ENCODE measurements around the gene TMEM171.

Gene TMEM171, protein sequence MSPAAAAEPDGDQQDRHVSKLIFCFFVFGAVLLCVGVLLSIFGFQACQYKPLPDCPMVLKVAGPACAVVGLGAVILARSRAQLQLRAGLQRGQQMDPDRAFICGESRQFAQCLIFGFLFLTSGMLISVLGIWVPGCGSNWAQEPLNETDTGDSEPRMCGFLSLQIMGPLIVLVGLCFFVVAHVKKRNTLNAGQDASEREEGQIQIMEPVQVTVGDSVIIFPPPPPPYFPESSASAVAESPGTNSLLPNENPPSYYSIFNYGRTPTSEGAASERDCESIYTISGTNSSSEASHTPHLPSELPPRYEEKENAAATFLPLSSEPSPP

DNA sequence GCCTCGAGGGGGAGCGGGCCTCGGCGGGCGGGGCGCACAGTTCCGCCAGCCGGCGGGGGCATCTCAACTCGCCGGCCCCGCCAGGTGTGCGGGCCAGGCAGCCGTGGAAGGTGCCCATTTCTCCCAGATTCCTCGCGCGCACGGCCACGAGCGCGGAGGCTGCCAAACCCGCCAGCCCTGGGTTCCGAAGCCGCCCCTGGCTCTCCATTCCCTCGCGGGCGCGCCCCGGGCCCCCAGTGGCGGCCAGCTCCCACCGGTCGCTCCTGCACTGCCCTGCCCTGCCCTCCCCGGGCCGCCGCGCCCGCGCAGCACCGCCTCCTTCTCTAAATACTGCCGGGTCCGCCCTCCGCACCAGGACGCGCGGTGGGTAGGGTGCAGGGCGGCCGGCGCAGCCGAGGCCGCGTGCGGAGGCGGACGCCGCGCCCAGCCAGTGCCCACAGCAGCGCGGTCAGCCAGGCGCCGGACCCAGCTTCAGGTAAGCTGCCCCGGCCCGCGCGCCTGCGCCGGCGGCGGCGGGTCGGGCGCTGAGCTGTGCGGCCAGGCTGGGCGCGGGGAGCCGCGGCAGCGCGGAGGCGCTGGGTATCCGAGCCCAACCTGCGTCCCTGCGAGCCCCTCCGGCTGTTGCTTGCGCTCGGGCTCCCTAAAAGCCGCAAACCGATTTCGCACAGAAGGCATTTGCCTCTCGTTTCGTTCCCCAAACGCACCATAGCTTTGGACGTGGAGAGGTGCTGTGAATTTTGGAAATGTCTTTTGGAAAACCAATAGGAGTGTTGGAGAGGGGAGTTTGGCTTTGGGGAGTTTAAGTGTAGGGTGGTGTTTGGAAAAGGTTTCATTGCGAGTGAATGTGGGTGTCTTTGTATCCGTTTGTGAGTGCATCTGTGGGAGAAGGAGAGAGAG is at the start of gene TMEM171:
Gene TMEM171, plus strand, starts transcription at position 354 of the 897 bp plus-strand sequence. CDS start 2,799 bp downstream, outside the sequence.
- in situ Hi-C loops (cut with MboI; ENCODE audit: low sequenced_read_pairs) = no loop called here

DNA sequence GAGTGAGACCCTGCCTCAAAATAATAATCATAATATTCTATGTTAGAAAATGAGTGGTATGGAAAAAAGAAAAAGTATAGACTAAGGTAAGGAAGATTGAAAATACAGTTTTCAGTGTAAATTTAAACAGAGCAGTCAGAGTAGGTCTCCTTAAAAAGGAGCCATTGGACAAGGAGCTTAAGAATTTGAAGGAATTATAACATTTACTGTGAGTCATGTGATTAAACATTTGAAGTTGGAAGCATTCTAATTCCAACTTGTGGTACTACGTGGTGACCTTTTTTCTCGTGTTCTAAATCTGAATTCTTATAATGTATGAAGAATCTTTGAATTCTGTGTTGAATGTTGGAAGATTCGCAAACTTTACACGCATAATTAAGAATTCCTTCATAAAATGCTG is 39.3 kb upstream of the TMEM171 start:
- in situ Hi-C loops (cut with MboI; ENCODE audit: low sequenced_read_pairs) = no loop called here

DNA sequence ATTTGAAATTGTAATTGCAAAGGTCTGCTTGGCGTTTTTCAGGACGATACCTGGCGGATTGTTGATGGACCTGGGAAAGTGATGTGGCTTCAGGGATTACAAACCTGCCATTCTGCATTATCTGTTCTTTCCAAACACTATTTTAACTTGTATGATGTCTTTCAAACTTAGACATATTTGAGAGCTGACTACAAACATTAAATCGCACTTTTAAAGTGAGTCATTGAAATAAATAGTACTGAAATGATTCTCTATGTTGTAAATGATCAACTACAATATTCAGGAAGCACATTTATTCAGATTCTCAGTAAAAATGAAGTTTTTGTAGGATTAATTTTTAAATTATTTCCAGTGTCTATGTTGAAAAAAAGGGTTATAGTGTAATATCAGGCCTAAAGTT is 32.3 kb upstream of the TMEM171 start:
- in situ Hi-C loops (cut with MboI; ENCODE audit: low sequenced_read_pairs) = no loop called here

DNA sequence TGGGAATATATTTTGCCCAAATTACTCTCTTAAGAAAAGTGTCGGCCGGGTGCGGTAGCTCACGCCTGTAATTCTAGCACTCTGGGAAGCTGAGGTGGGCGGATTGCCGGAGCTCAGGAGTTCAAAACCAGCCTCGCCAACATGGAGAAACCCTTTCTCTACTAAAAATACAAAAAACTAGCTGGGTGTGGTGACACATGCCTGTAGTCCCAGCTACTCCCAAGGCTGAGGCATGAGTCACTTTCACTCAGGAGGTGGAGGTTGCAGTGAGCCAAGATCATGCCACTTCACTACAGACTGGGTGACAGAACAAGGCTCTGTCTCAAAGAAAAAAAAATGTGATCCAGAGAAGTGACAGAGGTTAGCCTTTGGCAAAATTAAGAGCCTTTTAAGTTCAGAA is 26.4 kb upstream of the TMEM171 start:
- in situ Hi-C loops (cut with MboI; ENCODE audit: low sequenced_read_pairs) = no loop called here

DNA sequence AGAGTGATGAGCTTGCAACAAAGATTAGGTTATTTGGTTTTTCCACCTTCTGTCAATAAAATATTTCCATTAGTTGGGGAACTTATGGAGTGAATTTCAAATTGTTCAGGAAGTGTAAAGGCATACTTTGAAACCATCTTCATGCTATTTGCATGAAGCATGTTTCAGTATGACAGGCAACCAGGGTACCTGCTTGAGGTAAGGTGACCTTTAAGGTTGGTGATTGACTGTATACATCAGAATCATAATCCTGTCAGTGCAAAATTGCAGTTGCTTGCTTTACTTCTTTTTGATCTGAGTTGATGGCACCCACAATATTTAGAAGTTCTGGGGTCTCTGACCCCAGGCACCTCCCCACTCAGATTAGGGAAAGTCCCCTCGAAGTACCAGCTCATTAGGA is 26.0 kb upstream of the TMEM171 start:
- in situ Hi-C loops (cut with MboI; ENCODE audit: low sequenced_read_pairs) = no loop called here

DNA sequence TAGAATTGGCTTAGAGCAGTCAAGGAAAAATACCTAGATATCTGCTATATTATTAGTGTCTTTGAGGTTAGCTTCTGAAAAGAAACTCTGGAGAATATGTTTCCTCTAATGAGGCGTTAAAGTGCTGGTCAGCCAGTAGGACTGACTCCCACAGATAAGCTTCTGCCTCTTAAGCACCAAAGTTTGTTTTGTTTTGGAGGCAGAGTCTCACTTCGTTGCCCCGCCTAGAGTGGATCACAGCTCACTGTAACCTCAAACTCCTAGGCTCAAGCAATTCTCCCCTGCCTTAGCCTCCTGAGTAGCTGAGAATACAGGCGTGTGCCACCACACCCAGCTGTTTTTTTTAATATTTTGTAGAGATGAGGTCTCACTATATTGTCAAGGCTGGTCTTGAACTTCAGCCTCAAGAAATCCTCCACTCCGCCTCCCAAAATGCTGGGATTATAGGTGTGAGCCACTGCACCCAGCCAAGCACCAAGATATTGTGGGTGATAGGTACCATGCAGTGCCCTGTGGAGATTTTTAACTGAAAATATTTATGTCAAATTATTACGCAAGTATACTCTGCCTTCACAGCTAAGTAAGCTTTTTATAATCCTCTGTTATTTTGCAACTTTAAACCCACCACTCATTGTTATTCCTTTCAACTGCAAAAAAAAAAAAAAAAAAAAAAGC is 24.7 kb upstream of the TMEM171 start:
- in situ Hi-C loops (cut with MboI; ENCODE audit: low sequenced_read_pairs) = no loop called here

DNA sequence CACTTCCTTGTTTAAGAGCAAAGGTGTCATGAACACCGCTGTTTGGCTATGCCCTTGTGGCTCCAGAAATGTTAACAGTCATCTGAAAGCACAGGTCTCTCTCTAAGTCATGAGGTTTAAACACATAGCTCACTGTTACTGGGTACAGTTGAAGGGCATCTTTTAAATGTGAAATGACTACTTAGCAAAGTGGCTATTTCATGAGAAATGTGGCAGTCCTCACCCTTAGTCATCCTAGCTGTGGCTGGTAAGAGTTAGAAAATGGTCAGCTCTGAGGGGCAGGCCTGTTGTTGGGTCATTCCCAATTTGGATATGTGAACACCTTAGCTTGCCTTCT is 24.2 kb upstream of the TMEM171 start:
- in situ Hi-C loops (cut with MboI; ENCODE audit: low sequenced_read_pairs) = no loop called here

DNA sequence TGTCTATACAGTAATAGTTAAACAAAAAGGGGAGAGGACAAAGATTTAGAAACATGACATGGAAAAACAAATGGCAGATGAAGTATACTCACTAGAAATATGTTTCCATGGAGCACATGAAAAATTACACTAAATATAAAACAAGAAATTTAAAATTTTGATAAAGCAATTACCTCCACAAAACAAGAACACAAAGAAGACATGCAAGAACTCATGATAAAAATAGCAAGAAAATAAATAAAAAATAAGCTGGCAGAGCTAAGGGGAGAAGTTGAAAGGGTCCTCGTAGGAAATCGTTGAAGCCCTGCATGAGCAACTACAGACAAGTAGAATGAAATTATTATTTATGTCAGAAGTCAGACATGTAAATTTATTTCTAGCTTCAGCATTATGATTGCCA is 22.6 kb upstream of the TMEM171 start:
- in situ Hi-C loops (cut with MboI; ENCODE audit: low sequenced_read_pairs) = no loop called here

DNA sequence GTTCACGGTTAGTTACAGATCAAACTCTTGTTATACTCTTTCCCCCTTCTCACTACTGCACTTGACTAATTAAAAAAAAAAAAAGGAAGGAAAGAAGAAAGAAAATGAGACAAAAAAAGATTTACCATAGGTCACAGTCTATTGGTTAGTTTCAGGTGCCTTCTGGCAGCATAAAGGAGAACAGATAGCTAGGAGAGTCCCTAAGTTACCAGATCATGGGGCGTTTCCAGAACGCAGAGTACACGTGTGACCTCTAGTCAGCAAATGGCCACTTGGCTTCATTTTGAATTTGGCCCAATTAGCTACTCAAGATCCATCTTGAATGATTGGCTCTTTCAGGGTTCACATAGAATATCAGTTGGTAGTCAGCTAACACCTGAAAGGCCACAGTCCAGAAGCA is 20.3 kb upstream of the TMEM171 start:
- in situ Hi-C loops (cut with MboI; ENCODE audit: low sequenced_read_pairs) = no loop called here

DNA sequence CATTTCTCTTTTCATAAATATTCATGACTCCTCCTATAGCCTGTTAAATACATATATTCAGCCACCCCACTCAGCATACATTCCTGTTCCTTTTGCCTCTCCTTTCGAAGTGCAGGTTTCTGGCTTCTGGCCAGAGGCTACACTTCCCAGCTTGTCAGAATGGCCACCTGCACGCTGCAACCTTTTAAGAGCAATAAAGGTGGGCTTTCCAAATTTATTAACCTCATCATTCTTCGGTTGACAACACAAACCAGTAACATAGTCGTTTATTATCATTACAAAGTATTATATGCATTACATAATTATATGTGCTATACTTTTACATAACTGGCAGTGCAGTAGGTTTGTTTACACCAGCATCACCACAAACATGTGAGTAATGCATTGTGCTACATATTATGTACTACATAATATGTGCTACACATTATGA is 16.5 kb upstream of the TMEM171 start:
- in situ Hi-C loops (cut with MboI; ENCODE audit: low sequenced_read_pairs) = no loop called here

DNA sequence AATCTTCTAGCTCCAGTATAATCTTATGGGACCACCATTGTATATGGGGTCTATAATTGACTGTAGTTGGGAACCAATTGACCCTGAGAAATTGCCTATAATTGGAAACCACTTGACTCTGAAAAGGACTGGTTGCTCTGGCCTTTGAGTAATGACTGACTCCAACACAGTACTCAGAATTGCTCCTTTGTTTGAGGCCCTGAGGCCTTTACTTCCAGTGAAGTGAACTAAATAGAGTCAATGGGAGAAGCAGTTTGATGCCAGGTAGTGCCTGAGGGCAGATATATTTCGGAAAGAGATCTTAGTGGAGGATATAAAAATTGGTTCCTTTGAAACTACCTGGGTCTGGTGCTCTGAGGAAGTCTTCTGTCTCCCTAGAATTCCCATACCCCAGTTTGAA is 16.0 kb upstream of the TMEM171 start:
- in situ Hi-C loops (cut with MboI; ENCODE audit: low sequenced_read_pairs) = no loop called here

DNA sequence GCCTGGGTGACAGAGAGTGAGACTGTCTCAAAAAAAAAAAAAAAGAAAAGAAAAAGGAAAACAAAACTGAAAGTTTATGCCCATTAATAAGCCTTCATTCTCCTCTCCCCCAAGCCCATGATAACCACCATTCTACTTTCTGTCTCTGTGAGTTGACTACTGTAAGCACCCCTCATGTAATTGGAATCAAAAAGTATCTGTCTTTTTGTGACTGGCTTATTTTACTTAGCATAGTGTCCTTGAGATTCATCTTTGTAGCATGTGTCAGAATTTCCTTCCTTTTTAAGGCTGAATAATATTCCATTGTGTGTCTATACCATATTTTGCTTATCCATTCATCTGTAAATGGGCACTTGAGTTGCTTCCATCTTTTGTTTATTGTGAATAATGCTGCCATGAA is 14.0 kb upstream of the TMEM171 start:
- in situ Hi-C loops (cut with MboI; ENCODE audit: low sequenced_read_pairs) = no loop called here

DNA sequence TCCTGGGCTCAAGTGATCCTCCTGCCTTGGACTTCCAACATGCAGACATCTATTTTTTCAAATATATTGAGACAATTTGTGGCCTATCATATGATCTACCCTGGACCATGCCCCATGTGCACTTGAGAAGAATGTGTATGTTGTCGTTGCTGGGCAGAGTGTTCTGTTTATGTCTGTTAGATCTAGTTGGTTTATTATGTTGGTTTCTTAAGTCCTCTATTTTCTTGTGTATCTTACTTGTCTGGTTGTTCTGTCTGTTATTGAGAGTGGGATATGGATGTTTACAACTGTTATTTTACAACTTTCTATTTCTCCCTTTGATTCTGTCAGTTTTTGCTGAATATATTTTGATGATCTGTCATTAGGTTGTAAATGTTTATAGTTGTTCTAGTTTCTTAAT is 10.2 kb upstream of the TMEM171 start:
- in situ Hi-C loops (cut with MboI; ENCODE audit: low sequenced_read_pairs) = no loop called here

DNA sequence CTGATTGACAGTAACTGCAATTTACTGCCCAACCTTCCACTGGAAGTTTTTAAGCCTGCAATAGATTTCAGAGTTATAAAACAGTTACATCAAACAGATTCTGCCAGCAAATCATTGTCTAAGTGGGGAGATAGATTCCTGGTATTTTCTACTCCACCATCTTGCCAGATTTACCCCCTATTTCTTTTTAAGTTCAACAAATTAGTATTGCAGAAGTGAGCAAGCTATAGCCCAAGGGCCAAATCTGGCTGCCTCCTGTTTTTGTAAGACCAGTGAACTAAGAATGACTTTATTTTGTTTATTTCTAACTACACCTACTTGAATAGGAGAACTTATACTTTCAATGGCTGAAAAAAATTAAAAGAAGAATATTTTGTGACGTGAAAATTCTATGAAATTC is 8.8 kb upstream of the TMEM171 start:
- in situ Hi-C loops (cut with MboI; ENCODE audit: low sequenced_read_pairs) = no loop called here

DNA sequence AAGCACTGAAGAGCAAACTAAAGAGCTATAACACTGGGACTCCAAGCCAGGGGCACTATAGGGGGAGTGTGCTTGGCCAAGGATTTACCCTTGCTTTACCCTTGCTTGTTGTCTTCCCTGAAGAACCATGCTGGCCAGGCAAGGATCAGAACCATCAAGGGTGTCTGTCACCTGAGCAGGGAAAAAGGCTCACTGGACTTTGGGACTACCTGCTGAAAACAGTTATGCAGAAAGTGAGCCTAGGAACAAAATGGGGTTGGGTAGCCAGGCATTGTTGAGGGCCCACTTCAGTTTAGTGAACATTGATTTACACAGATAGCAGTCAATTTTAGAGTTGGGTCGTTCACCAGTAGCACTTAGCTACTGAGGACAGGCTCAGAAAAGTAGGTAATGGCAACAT is 8.0 kb upstream of the TMEM171 start:
- in situ Hi-C loops (cut with MboI; ENCODE audit: low sequenced_read_pairs) = no loop called here

DNA sequence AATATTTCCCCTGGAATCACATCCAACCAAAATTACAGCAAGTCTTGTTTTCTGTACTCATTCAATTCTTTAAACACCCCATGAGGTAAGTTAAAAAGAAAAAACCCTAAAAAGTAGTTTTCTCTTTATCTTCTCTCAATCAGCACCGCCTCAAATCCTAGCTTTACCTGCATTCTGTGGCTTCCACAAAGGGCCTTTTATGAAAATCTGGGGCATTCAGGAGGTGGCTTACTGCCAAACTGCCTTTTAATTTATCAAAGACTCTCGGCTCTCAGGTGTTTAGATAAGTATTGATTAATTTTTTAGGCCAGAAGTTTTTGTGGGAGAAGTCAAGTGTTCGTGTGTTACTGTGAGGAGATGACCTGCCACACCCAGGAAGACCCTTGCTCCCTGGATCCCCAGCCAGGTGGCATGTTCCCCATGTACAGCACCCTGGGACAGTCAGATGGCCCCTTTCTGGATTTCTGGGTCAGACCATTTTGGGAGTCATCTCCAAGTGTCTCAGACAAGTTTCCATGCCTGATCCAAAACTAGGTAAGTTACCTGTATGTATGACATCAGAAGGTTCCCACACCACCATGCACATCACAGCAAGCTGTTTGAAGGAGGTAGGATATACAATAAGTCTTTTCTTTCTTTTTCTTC is 6.2 kb upstream of the TMEM171 start:
- in situ Hi-C loops (cut with MboI; ENCODE audit: low sequenced_read_pairs) = no loop called here

DNA sequence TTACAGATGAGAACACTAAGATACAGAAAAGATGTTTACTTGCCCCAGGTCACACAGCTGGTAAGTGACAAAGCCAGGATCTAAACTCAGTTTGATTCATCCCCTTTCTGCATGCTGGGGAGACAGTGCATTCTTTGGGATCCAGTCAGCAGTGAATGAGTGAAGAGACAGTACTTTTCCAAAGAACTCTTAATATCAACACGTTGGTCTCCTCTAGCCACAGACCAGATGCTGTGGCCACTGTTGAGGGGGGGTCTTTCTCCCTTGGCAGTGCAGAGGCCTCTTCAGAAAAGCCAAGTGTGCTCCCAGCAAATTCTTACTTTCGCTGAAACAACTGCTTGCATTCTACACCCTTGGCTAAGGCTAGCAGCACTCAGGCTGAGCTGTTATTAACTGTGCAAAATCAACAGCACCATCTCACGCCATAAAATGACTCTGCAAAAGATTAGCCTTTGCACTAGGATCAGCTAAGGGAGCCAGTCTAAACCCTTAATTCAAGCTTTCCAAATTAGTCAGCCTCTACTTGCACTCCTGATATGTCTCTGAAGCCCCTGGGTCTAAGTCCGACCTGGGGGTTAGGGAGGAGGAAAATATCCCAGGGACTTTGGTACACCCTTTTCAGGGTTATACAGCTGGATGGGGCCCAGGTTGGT is 4.8 kb upstream of the TMEM171 start:
- in situ Hi-C loops (cut with MboI; ENCODE audit: low sequenced_read_pairs) = no loop called here

DNA sequence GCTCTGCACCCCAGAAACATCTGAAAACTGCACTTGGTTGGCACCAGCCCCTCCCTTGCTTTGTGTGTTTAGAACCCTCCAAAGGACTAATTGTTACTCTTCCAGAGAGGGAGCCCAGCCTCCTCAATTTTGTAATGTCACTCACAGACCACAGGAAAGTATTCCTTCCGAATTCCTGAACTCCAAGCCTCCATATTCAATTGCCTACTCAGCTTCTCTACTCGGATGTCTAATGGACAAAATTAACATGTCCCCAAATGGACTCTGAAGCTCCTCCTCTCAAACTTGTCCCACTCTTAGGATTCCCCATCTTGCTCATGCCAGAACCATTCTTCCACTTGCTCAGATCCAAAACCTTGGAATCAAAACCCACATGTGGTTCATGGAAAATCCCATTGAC is 3.9 kb upstream of the TMEM171 start:
- in situ Hi-C loops (cut with MboI; ENCODE audit: low sequenced_read_pairs) = no loop called here

DNA sequence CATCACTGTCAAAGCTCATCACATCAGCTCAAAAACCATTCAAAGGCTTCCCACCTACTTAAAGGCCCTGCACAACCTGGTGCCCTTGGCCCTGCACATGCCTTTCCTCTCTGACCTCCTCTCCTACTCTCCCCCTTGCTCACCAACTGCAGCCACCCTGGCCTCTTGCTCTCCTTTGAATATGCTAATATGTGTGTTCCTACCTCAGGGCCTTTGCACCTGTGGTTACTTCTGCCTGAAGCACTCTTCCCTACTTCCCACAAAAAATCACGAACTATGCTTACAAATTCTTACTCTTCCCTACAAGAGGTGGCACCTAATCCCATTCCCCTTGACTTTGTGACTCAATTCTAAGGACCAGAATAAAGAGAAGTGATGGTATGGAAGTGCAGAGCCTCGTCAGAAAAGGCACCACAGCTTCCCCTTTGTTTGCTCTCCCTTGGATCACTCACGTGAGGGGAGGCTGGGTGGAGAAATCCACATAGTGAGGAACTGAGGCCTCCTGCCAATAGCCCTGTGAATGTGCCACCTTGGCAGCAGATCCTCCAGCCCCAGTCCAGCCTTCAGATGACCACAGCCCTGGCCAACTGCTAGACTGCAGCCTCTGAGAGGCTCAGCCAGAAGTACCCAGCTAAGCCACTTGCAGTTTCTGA is 3.2 kb upstream of the TMEM171 start:
- in situ Hi-C loops (cut with MboI; ENCODE audit: low sequenced_read_pairs) = no loop called here

DNA sequence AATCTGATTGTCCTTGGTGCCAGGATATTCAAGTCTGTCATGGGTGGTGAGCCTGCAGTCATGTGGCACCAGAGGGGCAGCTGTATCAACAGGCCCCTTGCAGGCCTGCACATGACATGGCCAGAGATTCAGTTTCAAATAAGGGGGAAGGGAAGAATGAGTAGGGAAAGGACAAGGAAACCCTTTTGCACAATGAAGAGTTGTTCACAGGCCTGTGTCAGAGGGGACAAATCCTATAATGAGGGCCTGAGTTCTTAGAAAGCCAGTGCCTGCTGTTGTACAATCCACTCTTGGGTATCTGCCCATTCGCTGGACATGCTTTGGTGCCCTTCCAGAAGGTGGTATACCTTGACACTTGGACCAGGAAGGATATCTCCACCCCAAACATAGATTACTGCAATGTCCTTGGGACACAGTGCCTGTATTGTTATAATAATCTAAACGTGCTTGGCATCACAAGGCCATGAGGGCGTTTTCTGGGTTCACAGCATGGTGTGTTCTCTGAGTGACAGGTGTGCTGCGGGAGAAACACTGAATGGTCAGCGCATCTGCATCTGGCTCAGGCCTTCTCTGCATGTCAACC is 1.9 kb upstream of the TMEM171 start:
- in situ Hi-C loops (cut with MboI; ENCODE audit: low sequenced_read_pairs) = no loop called here

Data from HL-60/S4 treated with retinoic acid at 250 ng/mL for 4 days and 3 days (cell line).